GM19193 (cell line): Measurements from ENCODE around the gene CPXM1.

Experiments
- POLR2A ChIP-seq: IDR thresholded peaks from 4 replicates; pipeline ENCODE4 v1.6.1; 2011; ENCODE audit not compliant: insufficient read depth, insufficient read length; ENCODE audit errors: extremely low read depth

The CPXM1 gene

GRCh38 chr20:2797136-2797983 is 3.1 kb downstream of the CPXM1 start:
- TF ChIP-seq POLR2A, result no peak

GRCh38 chr20:2796011-2796660 is 4.3 kb downstream of the CPXM1 start:
- TF ChIP-seq POLR2A, result no peak

GRCh38 chr20:2795451-2795850 is 5.0 kb downstream of the CPXM1 start:
- TF ChIP-seq POLR2A, result no peak

- no peak for TF ChIP-seq POLR2A
Measured at GRCh38 chr20:2794866-2795447, 5.5 kb downstream of the CPXM1 start.

- no peak for TF ChIP-seq POLR2A
Measured at GRCh38 chr20:2794202-2794748, 6.2 kb downstream of the CPXM1 start.

GRCh38 chr20:2793471-2793870 is 7.0 kb downstream of the CPXM1 start:
- peak; percentile 2 for TF ChIP-seq POLR2A

- TF ChIP-seq POLR2A, result no peak
Measured at GRCh38 chr20:2783908-2784566, 16.4 kb downstream of the CPXM1 start.

GRCh38 chr20:2780948-2781347 is 19.5 kb downstream of the CPXM1 start:
- TF ChIP-seq POLR2A, result no peak

GRCh38 chr20:2778602-2779321 is 21.7 kb downstream of the CPXM1 start:
- no peak for TF ChIP-seq POLR2A

- TF ChIP-seq POLR2A, result no peak
Measured at GRCh38 chr20:2775139-2775538, 25.3 kb downstream of the CPXM1 start.

GRCh38 chr20:2773812-2774211 is 26.6 kb downstream of the CPXM1 start:
- no peak for TF ChIP-seq POLR2A

- no peak for TF ChIP-seq POLR2A
Measured at GRCh38 chr20:2771631-2772080, 28.8 kb downstream of the CPXM1 start.

GRCh38 chr20:2768632-2769015 is 31.8 kb downstream of the CPXM1 start:
- TF ChIP-seq POLR2A, result no peak
